Glutamatergic neuron (in vitro differentiated cells): ENCODE data around the gene NAA60. TPM values are rescaled to one million over a fixed set of nuclear protein-coding genes. Genes with fewer than 3 reads are reported as not detected.

Experiments
- DNase-seq: peaks from one replicate; pipeline ENCODE4 v3.0.0; 2022
- H3K27ac Mint-ChIP-seq: one replicate; pipeline ENCODE4 v1.8.0; 2020; ENCODE audit warnings: mild to moderate bottlenecking, mixed read lengths, inconsistent platforms; ENCODE audit not compliant: unreplicated experiment
- H3K27me3 Mint-ChIP-seq: one replicate; pipeline ENCODE4 v1.8.0; 2020; ENCODE audit warnings: mild to moderate bottlenecking, moderate library complexity, mixed read lengths, inconsistent platforms; ENCODE audit not compliant: unreplicated experiment
- H3K36me3 Mint-ChIP-seq: one replicate; pipeline ENCODE4 v1.8.0; 2020; ENCODE audit warnings: mild to moderate bottlenecking, mixed read lengths, inconsistent platforms; ENCODE audit not compliant: unreplicated experiment
- H3K4me1 Mint-ChIP-seq: one replicate; pipeline ENCODE4 v1.8.0; 2020; ENCODE audit warnings: mild to moderate bottlenecking, low read depth, mixed read lengths, inconsistent platforms; ENCODE audit not compliant: unreplicated experiment
- H3K4me3 Mint-ChIP-seq: one replicate; pipeline ENCODE4 v1.8.0; 2020; ENCODE audit warnings: mild to moderate bottlenecking, mixed read lengths, inconsistent platforms; ENCODE audit not compliant: unreplicated experiment
- H3K9me3 Mint-ChIP-seq: one replicate; pipeline ENCODE4 v1.8.0; 2020; ENCODE audit warnings: mild to moderate bottlenecking, moderate library complexity, mixed read lengths, inconsistent platforms; ENCODE audit not compliant: unreplicated experiment
- total RNA-seq: library from RNA; stranded (reverse); fragmentation: NEBNext Ultra II Directional; extraction: Animal tissue kit (Norgen Biotek cat#: 25700); gene quantifications from one replicate; pipeline ENCODE4 v1.2.1, GENCODE V29; 2021; ENCODE audit not compliant: unreplicated experiment
- TF ChIP-seq, protein P1 (sequence below): fragments of 200-600 bp; sonication (generic); IDR thresholded peaks from one replicate; pipeline ENCODE4 v1.5.0; 2021; ENCODE audit not compliant: partially characterized antibody, unreplicated experiment

Gene NAA60
- total RNA-seq, 1 donor from 2014 or later: 69.9 TPM

DNA sequence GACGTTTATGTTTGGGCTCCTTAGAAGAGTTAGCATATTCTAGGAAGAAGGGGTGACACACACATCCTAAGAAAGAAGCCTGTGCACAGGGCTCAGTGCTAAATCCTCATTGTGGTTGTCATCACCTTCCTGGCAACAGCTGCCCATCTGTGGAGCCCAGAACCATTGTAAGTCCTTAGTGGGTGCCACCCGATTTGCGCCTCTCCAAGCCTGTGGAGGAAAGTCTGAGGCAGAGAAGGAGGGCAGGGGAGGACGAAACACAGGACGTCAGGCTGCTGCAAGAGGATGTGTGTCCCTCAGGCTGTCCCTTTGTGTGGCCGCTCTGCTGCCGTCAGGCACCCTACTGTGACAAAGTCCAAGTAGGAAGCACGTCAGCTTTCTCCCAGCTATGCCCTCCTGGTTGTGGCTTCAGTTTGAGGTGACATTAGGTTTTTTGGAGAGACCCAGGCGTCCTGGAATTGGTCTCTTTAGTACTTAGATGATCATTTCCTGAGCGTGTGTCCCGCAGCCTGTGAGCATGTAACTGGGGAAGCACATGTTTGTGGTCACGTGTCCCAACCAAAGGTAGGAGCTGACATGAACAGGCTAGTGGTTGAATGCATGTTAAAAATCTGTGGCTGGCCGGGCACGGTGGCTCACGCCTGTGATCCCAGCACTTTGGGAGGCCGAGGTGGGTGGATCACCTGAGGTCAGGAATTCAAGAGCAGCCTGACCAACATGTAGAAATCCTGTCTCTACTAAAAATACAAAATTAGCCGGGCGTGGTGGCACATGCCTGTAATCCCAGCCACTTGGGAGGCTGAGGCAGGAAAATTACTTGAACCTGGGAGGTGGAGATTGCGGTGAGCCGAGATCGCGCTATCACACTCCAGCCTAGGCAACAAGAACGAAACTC lies 68.1 kb downstream of the NAA60 start:
- peaks cover 13% of the 10 kb centered on the region for H3K36me3 Mint-ChIP-seq

GRCh38 chr16:3513892-3514583 lies 70.6 kb downstream of the NAA60 start:
- TF ChIP-seq, protein P1, sequence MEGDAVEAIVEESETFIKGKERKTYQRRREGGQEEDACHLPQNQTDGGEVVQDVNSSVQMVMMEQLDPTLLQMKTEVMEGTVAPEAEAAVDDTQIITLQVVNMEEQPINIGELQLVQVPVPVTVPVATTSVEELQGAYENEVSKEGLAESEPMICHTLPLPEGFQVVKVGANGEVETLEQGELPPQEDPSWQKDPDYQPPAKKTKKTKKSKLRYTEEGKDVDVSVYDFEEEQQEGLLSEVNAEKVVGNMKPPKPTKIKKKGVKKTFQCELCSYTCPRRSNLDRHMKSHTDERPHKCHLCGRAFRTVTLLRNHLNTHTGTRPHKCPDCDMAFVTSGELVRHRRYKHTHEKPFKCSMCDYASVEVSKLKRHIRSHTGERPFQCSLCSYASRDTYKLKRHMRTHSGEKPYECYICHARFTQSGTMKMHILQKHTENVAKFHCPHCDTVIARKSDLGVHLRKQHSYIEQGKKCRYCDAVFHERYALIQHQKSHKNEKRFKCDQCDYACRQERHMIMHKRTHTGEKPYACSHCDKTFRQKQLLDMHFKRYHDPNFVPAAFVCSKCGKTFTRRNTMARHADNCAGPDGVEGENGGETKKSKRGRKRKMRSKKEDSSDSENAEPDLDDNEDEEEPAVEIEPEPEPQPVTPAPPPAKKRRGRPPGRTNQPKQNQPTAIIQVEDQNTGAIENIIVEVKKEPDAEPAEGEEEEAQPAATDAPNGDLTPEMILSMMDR: no peak
- DNase-seq: no peak
- H3K9me3 Mint-ChIP-seq: no peaks in the 10 kb centered on the region
- no peak overlapping the region for H3K4me3 Mint-ChIP-seq
- H3K4me1 Mint-ChIP-seq: no peaks in the 10 kb centered on the region
- H3K27me3 Mint-ChIP-seq: no peaks in the 10 kb centered on the region
- no peak overlapping the region for H3K27ac Mint-ChIP-seq
- peaks cover 9% of the 10 kb centered on the region for H3K36me3 Mint-ChIP-seq

More for the DNA sequence above, 68.1 kb downstream of the NAA60 start:
- H3K9me3 Mint-ChIP-seq: no peaks in the 10 kb centered on the region
- H3K27ac Mint-ChIP-seq: no peak overlapping the region
- no peak for DNase-seq
- TF ChIP-seq, protein P1: no peak
- H3K4me3 Mint-ChIP-seq: no peak overlapping the region
- no peaks in the 10 kb centered on the region for H3K4me1 Mint-ChIP-seq
- H3K27me3 Mint-ChIP-seq: peaks cover 2% of the 10 kb centered on the region

GRCh38 chr16:3514621-3515020 lies 71.1 kb downstream of the NAA60 start:
- H3K27ac Mint-ChIP-seq: no peak overlapping the region
- H3K9me3 Mint-ChIP-seq: no peaks in the 10 kb centered on the region
- H3K27me3 Mint-ChIP-seq: no peaks in the 10 kb centered on the region
- no peaks in the 10 kb centered on the region for H3K4me1 Mint-ChIP-seq
- H3K36me3 Mint-ChIP-seq: peaks cover 9% of the 10 kb centered on the region
- TF ChIP-seq, protein P1: no peak
- DNase-seq: no peak
- no peak overlapping the region for H3K4me3 Mint-ChIP-seq

- no peaks in the 10 kb centered on the region for H3K9me3 Mint-ChIP-seq
- no peak for DNase-seq
- TF ChIP-seq, protein P1: no peak
- H3K4me1 Mint-ChIP-seq: no peaks in the 10 kb centered on the region
- H3K36me3 Mint-ChIP-seq: peaks cover under 1% of the 10 kb centered on the region
- H3K4me3 Mint-ChIP-seq: no peak overlapping the region
- H3K27ac Mint-ChIP-seq: no peak overlapping the region
- H3K27me3 Mint-ChIP-seq: no peaks in the 10 kb centered on the region
Observed at GRCh38 chr16:3515897-3516296, 72.4 kb downstream of the NAA60 start.
